WTC11 (cell line): ENCODE measurements around the gene BCL11B. TPM values are rescaled to one million over a fixed set of nuclear protein-coding genes. Genes with fewer than 3 reads are reported as not detected.

Source experiments
- ATAC-seq: fragments of 200-7000 bp; cut with Tn5 transposase; 2 replicates; pipeline ENCODE4 v1.10.0; 2021; ENCODE audit warnings: mild to moderate bottlenecking, moderate library complexity
- CTCF ChIA-PET: fragments of 300-600 bp; sonication (Branson Sonifier 250); formaldehyde crosslinking; loops from one replicate; lab custom pipeline; 2021; ENCODE audit warnings: antibody characterized with exemption; lab: Charles Lee
- POLR2A ChIA-PET: fragments of 350-600 bp; sonication (Branson Sonifier 250); formaldehyde crosslinking; loops from one replicate; lab custom pipeline; 2021; ENCODE audit warnings: antibody characterized with exemption; lab: Charles Lee
- DNase-seq: peaks from one replicate; pipeline ENCODE4 v3.0.0; 2021; ENCODE audit warnings: low spot score
- H3K27ac Mint-ChIP-seq: 2 replicates; pipeline ENCODE4 v1.8.0; 2021; ENCODE audit warnings: mixed read lengths
- H3K27me3 Mint-ChIP-seq: 2 replicates; pipeline ENCODE4 v1.8.0; 2021; ENCODE audit warnings: low read depth, mild to moderate bottlenecking, moderate library complexity, mixed read lengths
- H3K36me3 Mint-ChIP-seq: 2 replicates; pipeline ENCODE4 v1.8.0; 2021; ENCODE audit warnings: mixed read lengths
- H3K4me1 Mint-ChIP-seq: 2 replicates; pipeline ENCODE4 v1.8.0; 2022; ENCODE audit warnings: mixed read lengths
- H3K4me3 Mint-ChIP-seq: 2 replicates; pipeline ENCODE4 v1.8.0; 2021; ENCODE audit warnings: mild to moderate bottlenecking, moderate library complexity, mixed read lengths
- H3K9me3 Mint-ChIP-seq: 2 replicates; pipeline ENCODE4 v1.8.0; 2021; ENCODE audit warnings: mixed read lengths
- CBFB ChIP-seq: sonication (generic); formaldehyde crosslinking; IDR thresholded peaks from 2 replicates; pipeline ENCODE4 v1.8.1; 2022; ENCODE audit warnings: mild to moderate bottlenecking, low read depth, missing genetic modification reagents
- FOXJ3 ChIP-seq: sonication (generic); formaldehyde crosslinking; IDR thresholded peaks from 2 replicates; pipeline ENCODE4 v1.9.0; 2021; ENCODE audit warnings: missing genetic modification reagents, mild to moderate bottlenecking, borderline replicate concordance
- FOXP1 ChIP-seq: sonication (generic); formaldehyde crosslinking; IDR thresholded peaks from 2 replicates; pipeline ENCODE4 v1.8.0; 2022; ENCODE audit warnings: missing genetic modification reagents, mild to moderate bottlenecking, moderate library complexity, borderline replicate concordance
- JAZF1 ChIP-seq: fragments of 250-450 bp; sonication (Bioruptor Pico); IDR thresholded peaks from 2 replicates; pipeline ENCODE4 v1.9.0; 2021; ENCODE audit warnings: moderate library complexity, mild to moderate bottlenecking, inconsistent platforms
- JUN ChIP-seq: sonication (generic); formaldehyde crosslinking; IDR thresholded peaks from 2 replicates; pipeline ENCODE4 v1.8.0; 2023; ENCODE audit warnings: mild to moderate bottlenecking, missing genetic modification reagents
- RELA ChIP-seq: sonication (generic); formaldehyde crosslinking; IDR thresholded peaks from 2 replicates; pipeline ENCODE4 v1.8.1; 2022; ENCODE audit warnings: missing genetic modification reagents, mild to moderate bottlenecking, borderline replicate concordance
- TEAD1 ChIP-seq: sonication (generic); formaldehyde crosslinking; IDR thresholded peaks from 2 replicates; pipeline ENCODE4 v1.8.0; 2022; ENCODE audit warnings: mild to moderate bottlenecking, missing genetic modification reagents
- TEAD4 ChIP-seq: sonication (generic); formaldehyde crosslinking; IDR thresholded peaks from 2 replicates; pipeline ENCODE4 v1.8.0; 2022; ENCODE audit warnings: mild to moderate bottlenecking, missing genetic modification reagents
- ZNF219 ChIP-seq: sonication (generic); formaldehyde crosslinking; IDR thresholded peaks from 2 replicates; pipeline ENCODE4 v1.8.0; 2023; ENCODE audit warnings: missing genetic modification reagents, mild to moderate bottlenecking, borderline replicate concordance
- ZNF263 ChIP-seq: sonication (generic); formaldehyde crosslinking; IDR thresholded peaks from 2 replicates; pipeline ENCODE4 v1.8.1; 2022; ENCODE audit warnings: low read depth, mild to moderate bottlenecking, moderate library complexity, missing genetic modification reagents
- total RNA-seq: library from RNA; stranded (reverse); gene quantifications from 3 replicates; pipeline ENCODE4 v1.2.3, GENCODE V29; 2021
- TF ChIP-seq, protein P1 (sequence below): sonication (generic); formaldehyde crosslinking; IDR thresholded peaks from 2 replicates; pipeline ENCODE4 v1.8.1; 2022; ENCODE audit warnings: mild to moderate bottlenecking, moderate library complexity, missing genetic modification reagents
- TF ChIP-seq, protein P2 (sequence below): sonication (generic); formaldehyde crosslinking; IDR thresholded peaks from 2 replicates; pipeline ENCODE4 v1.8.0; 2022; ENCODE audit warnings: mild to moderate bottlenecking, missing genetic modification reagents
- TF ChIP-seq, protein P3 (sequence below): sonication (generic); formaldehyde crosslinking; IDR thresholded peaks from 2 replicates; pipeline ENCODE4 v1.8.1; 2023; ENCODE audit warnings: mild to moderate bottlenecking, moderate library complexity, missing genetic modification reagents
- TF ChIP-seq, protein P4 (sequence below): sonication (generic); formaldehyde crosslinking; IDR thresholded peaks from 2 replicates; pipeline ENCODE4 v1.8.1; 2023; ENCODE audit warnings: mild to moderate bottlenecking, missing genetic modification reagents, moderate library complexity
- TF ChIP-seq, protein P5 (sequence below): sonication (generic); formaldehyde crosslinking; IDR thresholded peaks from 2 replicates; pipeline ENCODE4 v1.8.0; 2022; ENCODE audit warnings: mild to moderate bottlenecking, missing genetic modification reagents
- TF ChIP-seq, protein P6 (sequence below): sonication (generic); formaldehyde crosslinking; IDR thresholded peaks from 2 replicates; pipeline ENCODE4 v1.8.1; 2023; ENCODE audit warnings: mild to moderate bottlenecking, missing genetic modification reagents
- TF ChIP-seq, protein P7 (sequence below): fragments of 250-450 bp; sonication (Bioruptor Pico); conservative IDR thresholded peaks from 2 replicates; pipeline ENCODE4 v1.9.0; 2021; ENCODE audit warnings: mild to moderate bottlenecking
- TF ChIP-seq, protein P8 (sequence below): sonication (generic); formaldehyde crosslinking; conservative IDR thresholded peaks from 2 replicates; pipeline ENCODE4 v1.8.1; 2022; ENCODE audit warnings: mild to moderate bottlenecking, missing genetic modification reagents
- TF ChIP-seq, protein P9 (sequence below): sonication (generic); formaldehyde crosslinking; IDR thresholded peaks from 2 replicates; pipeline ENCODE4 v1.8.0; 2022; ENCODE audit warnings: mild to moderate bottlenecking, missing genetic modification reagents

Gene BCL11B
- total RNA-seq, 1 experiment from 2014 or later: 9.1 TPM

DNA sequence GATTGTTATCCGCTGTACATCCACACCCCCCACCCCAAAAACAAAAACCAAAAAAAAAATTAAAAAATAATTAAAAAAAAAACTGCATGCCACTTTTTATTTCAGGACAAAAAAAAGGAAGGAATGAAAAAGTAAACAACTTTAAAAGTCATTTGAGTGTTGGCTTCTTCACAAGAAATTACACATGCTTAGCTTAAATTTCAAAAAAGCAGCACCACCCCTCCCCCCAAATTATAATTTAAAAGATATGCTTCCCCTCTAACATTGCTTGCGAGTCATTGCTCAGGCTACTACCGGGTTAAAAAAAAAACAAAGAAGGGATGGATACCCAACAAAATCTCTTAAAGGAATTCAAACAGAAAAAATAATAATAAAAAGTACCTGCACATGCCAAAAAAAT, 98.5 kb downstream of the BCL11B start (continued):
- TF ChIP-seq JUN (CRISPR knock-in tag) (no peak), JAZF1 (CRISPR knock-in tag) (no peak), TEAD1 (CRISPR knock-in tag) (no peak), FOXP1 (CRISPR knock-in tag) (no peak), CBFB (CRISPR knock-in tag) (no peak)
- TF ChIP-seq, protein P1, sequence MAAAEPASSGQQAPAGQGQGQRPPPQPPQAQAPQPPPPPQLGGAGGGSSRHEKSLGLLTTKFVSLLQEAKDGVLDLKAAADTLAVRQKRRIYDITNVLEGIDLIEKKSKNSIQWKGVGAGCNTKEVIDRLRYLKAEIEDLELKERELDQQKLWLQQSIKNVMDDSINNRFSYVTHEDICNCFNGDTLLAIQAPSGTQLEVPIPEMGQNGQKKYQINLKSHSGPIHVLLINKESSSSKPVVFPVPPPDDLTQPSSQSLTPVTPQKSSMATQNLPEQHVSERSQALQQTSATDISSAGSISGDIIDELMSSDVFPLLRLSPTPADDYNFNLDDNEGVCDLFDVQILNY (CRISPR knock-in tag): no peak
- TF ChIP-seq, protein P2, sequence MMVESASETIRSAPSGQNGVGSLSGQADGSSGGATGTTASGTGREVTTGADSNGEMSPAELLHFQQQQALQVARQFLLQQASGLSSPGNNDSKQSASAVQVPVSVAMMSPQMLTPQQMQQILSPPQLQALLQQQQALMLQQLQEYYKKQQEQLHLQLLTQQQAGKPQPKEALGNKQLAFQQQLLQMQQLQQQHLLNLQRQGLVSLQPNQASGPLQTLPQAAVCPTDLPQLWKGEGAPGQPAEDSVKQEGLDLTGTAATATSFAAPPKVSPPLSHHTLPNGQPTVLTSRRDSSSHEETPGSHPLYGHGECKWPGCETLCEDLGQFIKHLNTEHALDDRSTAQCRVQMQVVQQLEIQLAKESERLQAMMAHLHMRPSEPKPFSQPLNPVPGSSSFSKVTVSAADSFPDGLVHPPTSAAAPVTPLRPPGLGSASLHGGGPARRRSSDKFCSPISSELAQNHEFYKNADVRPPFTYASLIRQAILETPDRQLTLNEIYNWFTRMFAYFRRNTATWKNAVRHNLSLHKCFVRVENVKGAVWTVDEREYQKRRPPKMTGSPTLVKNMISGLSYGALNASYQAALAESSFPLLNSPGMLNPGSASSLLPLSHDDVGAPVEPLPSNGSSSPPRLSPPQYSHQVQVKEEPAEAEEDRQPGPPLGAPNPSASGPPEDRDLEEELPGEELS (CRISPR knock-in tag): no peak
- TF ChIP-seq, protein P3, sequence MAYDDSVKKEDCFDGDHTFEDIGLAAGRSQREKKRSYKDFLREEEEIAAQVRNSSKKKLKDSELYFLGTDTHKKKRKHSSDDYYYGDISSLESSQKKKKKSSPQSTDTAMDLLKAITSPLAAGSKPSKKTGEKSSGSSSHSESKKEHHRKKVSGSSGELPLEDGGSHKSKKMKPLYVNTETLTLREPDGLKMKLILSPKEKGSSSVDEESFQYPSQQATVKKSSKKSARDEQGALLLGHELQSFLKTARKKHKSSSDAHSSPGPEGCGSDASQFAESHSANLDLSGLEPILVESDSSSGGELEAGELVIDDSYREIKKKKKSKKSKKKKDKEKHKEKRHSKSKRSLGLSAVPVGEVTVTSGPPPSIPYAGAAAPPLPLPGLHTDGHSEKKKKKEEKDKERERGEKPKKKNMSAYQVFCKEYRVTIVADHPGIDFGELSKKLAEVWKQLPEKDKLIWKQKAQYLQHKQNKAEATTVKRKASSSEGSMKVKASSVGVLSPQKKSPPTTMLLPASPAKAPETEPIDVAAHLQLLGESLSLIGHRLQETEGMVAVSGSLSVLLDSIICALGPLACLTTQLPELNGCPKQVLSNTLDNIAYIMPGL (CRISPR knock-in tag): no peak
- TF ChIP-seq, protein P4, sequence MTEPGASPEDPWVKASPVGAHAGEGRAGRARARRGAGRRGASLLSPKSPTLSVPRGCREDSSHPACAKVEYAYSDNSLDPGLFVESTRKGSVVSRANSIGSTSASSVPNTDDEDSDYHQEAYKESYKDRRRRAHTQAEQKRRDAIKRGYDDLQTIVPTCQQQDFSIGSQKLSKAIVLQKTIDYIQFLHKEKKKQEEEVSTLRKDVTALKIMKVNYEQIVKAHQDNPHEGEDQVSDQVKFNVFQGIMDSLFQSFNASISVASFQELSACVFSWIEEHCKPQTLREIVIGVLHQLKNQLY (CRISPR knock-in tag): no peak
- TF ChIP-seq, protein P5, sequence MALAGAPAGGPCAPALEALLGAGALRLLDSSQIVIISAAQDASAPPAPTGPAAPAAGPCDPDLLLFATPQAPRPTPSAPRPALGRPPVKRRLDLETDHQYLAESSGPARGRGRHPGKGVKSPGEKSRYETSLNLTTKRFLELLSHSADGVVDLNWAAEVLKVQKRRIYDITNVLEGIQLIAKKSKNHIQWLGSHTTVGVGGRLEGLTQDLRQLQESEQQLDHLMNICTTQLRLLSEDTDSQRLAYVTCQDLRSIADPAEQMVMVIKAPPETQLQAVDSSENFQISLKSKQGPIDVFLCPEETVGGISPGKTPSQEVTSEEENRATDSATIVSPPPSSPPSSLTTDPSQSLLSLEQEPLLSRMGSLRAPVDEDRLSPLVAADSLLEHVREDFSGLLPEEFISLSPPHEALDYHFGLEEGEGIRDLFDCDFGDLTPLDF (CRISPR knock-in tag): no peak
- TF ChIP-seq, protein P6, sequence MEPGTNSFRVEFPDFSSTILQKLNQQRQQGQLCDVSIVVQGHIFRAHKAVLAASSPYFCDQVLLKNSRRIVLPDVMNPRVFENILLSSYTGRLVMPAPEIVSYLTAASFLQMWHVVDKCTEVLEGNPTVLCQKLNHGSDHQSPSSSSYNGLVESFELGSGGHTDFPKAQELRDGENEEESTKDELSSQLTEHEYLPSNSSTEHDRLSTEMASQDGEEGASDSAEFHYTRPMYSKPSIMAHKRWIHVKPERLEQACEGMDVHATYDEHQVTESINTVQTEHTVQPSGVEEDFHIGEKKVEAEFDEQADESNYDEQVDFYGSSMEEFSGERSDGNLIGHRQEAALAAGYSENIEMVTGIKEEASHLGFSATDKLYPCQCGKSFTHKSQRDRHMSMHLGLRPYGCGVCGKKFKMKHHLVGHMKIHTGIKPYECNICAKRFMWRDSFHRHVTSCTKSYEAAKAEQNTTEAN (CRISPR knock-in tag): no peak
- TF ChIP-seq, protein P7, sequence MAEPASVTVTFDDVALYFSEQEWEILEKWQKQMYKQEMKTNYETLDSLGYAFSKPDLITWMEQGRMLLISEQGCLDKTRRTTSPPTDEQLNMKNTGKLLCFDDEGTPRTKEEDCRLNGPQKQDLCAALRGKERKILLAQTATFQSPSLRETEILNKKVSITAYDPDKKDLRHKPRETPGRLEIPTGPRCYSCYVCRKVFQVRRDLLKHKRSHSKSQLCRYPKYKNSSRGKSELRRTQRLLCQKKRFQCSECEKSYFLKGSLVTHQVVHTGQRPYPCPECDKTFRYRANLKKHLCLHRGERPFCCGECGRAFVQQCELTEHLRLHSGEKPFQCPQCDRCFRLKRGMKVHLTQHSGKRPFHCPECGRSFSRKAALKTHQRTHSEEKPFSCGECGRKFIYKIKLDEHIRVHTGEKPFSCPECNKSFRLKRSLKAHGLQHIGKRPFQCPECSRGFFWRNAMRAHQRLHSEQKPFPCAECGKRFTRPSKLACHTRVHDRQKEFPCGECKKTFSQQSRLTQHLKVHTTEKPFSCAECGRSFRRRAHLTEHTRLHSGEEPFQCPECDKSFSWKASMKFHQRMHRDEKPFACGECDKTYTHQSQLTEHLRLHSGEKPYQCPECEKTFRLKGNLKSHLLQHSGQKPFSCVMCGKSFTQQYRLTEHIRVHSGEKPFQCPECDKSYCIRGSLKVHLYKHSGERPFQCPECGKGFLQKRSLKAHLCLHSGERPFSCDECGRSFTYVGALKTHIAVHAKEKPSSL (CRISPR knock-in tag): no peak

DNA sequence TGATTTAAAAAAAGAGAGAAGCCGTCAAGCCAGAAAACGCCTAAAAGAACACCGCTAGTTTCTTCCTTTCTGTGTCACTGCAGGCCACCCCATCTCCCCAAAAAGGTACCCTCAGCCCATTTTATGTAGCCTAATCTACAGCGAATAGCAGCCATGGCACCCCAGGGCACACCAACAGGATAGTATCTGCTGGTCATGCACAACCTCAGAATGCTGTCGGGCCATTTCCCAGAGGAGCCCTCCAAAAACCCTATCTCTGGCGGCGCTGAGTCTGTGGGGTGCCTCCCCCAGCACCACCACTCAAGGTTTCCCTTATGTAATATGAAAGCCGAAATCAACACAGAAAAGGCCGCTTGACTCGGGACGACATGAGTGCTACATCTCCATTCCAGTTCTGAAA, 98.9 kb downstream of the BCL11B start:
- H3K4me3 Mint-ChIP-seq: no peak overlapping the region
- ChIA-PET CTCF (interaction anchor here (3.0 kb wide), 1 partner anchor 16 kb away, joined by 12 read pairs; no protein-coding TSS in a partner anchor), POLR2A (interaction anchor here (0.9 kb wide), 1 partner anchor 8 kb away, joined by 3 read pairs; no protein-coding TSS in a partner anchor)
- H3K27me3 Mint-ChIP-seq: no peaks in the 10 kb centered on the region
- no peak for TF ChIP-seq RELA (CRISPR knock-in tag)
- TF ChIP-seq, protein P6 (CRISPR knock-in tag): no peak
- no peak for TF ChIP-seq ZNF263 (CRISPR knock-in tag)
- TF ChIP-seq TEAD4 (CRISPR knock-in tag): no peak
- TF ChIP-seq ZNF219 (CRISPR knock-in tag): no peak
- no peak for TF ChIP-seq FOXJ3
- TF ChIP-seq, protein P8, sequence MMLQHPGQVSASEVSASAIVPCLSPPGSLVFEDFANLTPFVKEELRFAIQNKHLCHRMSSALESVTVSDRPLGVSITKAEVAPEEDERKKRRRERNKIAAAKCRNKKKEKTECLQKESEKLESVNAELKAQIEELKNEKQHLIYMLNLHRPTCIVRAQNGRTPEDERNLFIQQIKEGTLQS (CRISPR knock-in tag): no peak
- TF ChIP-seq, protein P3 (CRISPR knock-in tag): no peak
- TF ChIP-seq, protein P9, sequence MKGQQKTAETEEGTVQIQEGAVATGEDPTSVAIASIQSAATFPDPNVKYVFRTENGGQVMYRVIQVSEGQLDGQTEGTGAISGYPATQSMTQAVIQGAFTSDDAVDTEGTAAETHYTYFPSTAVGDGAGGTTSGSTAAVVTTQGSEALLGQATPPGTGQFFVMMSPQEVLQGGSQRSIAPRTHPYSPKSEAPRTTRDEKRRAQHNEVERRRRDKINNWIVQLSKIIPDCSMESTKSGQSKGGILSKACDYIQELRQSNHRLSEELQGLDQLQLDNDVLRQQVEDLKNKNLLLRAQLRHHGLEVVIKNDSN: no peak
- no peak overlapping the region for H3K27ac Mint-ChIP-seq
- ATAC-seq (no peak), DNase-seq (no peak)
- peaks cover 44% of the 10 kb centered on the region for H3K4me1 Mint-ChIP-seq
- H3K9me3 Mint-ChIP-seq: no peaks in the 10 kb centered on the region
- peaks cover 3% of the 10 kb centered on the region; the same call in 1 of the 2 replicates for H3K36me3 Mint-ChIP-seq
